NCI-H526 treated with DMSO at 0.1 percent for 48 hours (cell line): Measurements from ENCODE around the gene PLAU.
"Not testable (repeated sequence)": the region's sequence is repeated elsewhere in the genome, so short reads cannot be mapped to it uniquely, and the experiment has no call there.

Experiments
- DNase-seq: peaks from one replicate; lab custom pipeline; 2025; lab: John Stamatoyannopoulos, UW

PLAU gene

DNA sequence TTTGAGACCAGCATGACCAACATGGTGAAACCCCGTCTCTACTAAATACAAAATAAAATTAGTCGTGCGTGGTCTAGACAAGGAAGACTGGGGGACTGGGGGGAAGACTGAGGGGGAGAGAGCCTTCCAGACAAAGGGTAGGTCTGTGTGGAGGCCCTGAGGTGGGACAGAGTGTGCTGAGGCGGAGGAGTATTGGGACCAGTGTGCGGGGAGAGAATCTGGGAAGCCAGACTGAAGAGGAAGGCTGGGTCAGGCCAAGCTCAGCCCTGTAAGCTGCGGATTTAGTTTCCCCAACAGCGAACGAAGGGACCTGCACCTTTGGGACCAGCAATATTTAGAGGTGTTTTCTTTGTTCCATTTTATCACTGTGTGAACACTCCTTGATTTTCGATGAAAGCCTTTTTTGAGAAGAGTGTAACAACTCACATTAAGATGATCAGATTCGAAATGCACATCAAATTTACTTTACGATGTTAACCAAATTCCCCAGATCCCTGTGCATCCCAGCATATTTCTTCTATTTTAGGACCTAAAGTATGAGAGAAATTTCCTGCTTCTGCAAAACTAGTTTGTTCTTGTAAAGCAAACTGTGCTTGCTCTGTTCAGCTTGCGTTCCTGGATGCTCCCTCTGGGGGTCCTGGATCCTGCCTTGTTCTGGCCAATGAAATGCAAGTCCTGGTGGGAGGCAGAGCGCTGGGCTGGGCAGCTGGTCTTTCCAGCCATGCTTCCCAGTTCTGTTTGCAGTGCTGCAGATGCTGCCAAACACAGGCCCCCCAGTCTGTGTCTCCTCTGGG is 39.4 kb downstream of the PLAU start:
- no peak for DNase-seq

DNA sequence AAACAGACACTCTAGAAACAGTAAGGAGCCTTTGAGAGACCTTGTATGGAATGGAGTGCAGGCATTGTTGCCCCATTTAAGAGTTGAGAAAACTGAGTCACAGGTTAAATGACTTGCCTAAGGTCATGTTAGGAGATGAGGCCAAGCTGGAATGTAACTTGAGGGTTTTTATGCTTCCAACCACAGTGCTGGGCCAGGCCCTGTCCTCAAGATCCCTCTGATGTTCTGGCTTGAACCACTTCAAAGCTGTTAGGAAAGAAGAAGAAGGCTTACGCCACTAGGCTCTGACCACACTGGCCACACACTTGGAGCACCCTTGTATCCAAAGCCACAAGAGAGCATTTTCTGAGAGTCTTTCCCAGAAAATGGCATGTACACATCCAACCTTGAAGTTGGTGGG is 42.7 kb downstream of the PLAU start:
- no peak for DNase-seq

DNA sequence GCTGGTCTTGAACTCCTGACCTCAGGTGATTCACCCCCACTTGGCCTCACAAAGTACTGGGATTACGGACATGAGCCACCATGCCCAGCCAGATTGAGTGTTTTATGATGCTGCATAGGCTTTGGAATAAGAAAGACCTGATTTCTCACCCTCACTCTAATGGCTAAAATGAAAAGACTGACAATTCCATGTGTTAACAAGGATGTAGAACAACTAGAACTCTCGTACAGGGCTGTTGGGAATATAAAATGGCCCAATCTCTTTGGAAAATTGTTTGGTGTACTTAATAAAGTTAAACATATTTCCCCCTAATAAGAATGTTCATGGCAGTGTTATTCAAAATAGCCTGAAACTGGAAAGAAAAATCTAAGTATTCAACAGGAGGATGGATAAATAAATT is 43.8 kb downstream of the PLAU start:
- no peak for DNase-seq

DNA sequence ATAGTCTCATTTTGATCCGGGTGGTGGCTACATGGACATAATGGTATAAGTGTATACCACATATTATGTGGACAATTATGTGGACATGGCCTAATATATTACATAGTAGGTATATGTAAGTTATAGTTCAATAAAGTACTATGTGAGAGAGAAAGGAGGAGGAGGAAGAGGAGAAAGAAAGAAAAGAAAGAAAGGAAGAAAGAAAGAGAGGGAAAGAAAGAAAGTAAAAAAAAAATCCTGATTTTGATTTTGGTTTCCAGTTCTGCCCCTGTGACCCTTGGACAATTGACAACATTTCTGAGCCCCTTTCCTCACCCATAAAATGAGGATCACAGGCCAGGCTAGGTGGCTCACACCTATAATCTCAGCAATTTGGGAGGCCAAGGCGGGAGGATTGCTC is 44.8 kb downstream of the PLAU start:
- no peak for DNase-seq

DNA sequence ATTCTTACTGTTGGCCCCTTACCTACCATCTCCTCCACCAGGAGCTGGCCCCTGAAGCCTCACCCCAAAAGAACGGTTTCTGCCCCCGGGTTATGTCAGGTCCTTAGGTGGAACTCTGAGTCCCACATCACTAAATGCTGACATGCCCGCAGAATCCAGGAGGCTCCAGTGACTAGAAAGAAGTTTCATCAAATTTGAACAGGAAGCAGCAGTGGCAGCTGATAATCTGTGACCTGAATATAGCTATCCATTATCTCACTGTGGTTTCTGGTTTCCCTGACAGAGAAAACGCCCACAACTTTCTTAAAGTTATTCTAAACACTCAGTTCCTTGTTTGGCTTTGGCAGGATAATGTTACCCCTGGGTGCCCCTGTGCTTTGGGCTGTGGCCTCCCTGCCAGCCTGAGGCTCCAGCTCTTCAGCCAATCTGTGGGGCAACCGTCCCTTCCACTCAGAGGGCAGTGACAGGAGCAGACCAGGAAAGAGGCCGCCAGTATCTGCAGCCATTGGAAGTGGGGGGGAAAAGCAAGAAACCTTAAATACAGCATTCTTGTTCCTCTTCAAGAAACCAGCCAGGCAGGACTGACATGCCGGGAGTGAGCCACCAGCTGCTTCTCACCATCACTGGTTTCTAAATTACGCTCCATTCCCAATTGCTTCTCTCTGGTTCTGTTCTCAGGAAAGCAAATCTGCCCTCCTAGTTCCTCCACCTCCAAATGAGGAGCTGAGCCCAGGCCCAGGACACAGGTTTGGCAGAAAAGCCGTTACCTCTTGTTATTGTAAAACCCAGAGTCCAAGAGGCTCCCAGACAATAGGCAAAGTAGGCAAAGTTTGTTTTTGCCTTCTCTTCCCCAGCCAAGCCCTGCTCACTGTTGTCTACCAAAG is 45.8 kb downstream of the PLAU start:
- DNase-seq = peak; percentile 43

DNA sequence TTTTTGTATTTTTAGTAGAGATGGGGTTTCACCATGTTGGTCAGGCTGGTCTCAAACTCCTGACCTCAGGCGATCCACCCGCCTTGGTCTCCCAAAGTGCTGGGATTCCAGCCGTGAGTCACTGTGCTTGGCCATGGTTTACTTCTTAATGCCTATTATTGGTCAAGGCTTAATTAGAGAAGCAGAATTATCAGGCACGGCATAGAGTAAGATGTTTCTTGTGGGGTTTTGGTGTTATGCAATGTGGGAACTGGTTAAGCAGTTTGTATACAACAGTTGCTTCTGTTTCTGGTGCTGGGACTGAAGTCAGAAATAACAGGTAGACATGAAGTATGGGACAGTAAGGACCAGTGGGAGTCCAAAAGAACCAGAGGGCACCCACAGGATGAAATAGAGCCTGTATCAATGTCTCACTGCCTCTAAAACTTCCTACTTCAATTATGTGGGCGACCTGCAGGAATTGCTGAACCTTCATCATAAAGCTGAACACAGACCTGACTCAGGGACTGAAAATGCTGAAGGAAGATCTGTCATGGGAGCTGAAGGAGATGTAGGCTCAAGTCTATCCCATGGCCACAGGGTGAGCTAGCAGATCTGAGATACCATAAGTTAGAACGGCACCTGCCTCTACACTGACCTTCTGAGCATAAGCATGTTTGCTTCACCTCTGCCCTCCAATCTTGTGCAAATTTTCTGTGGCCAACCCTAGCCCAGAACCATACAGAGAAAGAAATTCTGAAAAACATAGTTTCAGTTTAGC is 48.7 kb downstream of the PLAU start:
- DNase-seq = no peak

DNA sequence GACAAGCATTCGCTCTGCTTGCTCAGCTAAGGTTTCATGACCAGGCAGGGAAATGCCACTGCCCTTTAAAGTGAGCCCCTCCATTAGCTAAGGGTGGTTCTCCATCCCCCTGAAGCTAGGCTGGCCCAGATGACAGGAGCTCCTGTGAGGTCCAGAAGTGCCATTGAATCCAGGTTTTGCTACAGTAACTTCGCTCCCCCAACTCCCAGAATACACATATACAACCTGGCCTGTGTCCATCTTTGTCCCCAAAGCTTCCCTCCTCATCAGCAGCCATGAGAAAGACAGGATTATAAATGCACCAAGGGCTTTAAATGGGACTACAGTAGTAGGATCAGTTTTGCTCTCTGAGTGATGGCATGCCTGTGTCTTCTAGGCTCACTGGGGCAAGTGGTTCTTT is 51.5 kb downstream of the PLAU start:
- DNase-seq = no peak

DNA sequence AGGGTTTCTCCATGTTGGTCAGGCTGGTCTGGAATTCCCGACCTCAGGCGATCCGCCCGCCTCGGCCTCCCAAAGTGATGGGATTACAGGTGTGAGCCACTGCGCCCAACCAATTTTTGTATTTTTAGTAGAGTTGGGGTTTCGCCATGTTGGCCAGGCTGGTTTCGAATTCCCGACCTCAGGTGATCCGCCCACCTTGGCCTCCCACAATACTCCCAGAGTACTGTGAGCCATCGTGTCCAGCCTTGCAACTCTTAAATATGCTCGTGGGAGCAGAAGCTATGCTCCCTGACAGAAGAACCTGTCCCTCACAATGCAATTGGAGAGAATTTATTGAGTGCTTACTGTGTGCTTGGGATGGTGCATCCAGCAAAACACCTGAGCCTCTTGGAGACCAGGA is 52.6 kb downstream of the PLAU start:
- DNase-seq = not testable (repeated sequence)

DNA sequence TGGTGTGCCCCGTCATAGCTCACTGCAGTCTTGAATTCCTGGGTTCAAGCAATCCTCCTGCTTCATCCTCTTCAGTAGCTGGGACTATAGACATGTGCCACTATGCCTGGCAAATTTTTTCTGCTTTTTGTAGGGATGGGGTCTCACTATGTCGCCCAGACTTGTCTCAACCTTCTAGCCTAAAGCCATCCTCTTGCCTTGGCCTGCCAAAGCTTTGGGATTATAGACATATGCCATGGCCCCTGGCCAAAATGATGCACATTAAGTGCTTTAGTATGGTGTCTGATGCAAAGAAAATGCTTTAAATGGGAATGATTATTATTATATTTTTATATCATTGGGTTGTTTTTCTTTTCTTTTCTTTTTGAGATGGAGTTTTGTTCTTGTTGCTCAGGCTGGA is 53.8 kb downstream of the PLAU start:
- no peak for DNase-seq

DNA sequence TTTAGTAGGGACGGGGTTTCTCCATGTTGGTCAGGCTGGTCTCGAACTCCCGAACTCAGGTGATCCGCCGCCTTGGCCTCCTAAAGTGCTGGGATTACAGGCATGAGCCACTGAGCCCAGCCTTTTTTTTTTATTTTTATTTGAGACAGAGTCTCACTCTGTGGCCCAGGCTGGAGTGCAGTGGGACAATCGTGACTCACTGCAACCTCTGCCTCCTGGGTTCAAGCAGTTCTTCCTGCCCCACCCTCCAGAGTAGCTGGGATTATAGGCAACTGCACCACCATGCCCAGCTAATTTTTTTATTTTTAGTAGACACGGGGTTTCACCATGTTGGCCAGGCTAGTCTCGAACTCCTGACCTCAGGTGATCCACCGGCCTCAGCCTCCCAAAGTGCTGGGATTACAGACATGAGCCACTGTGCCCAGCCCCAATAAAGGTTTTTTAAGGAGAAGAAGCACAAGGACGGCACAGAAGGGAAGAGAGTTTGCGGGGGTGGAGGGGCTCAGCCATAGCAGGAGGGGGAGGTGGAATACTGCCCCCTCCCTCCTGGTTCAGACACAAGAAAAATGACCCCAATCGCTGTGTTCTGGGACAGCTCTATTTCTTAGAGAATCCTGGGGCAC is 54.4 kb downstream of the PLAU start:
- DNase-seq = not testable (repeated sequence)

DNA sequence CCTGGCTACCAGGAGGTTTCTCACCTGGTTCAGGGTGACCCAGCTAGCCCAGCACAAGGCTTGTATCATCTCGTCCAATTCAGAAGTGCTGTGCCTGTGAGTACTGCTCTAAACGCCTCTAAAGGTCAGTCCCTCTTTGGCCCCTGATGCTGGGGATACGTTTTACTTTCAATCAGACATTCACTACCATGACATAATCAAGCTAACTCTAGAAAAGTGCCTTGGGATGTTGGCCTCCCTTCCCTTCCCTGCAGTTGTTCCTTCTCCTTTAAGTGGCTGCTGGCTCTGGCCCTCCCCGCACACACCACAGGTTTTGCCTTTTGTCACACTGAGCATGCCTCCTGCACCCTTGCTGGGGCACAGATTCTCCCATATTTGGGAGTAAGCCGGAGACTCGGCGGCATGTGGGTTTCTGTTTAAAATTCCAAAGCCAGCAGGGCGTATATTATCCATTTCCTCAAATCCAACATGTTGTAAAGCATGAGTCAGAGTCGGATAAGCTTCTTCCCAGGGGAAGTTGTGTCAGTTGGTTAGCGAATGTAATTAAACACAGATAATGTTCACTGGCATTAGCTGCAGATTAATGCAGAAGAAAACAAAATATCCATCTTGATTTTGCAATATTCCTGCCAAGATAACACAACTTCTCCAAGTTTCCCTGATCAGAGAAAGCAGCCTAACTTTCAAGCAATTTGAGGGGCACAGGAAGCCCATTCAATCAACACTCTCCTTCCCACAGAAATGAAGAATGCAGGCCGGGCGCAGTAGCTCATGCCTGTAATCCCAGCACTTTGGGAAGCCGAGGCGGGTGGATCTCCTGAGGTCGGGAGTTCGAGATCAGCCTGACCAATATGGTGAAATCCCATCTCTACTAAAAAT is 55.2 kb downstream of the PLAU start:
- DNase-seq = peak; percentile 1

DNA sequence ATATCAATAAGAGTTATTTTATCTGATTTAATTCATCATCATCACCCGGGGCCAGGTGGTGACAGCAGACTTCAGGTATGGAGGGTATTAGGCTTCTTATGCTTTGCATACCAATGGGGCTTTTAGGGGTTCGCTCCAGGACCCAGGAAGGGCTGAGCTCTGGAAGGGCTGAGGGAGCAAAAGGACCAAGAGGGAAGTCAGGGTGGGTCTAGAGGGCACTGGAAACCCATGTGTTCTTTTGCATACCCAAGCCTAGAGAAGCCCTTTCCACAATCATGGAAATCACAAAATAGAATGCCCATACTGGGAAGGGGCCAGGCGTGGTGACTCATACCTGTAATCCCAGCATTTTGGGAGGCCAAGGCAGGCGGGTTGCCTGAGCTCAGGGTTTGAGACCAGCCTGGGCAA is 56.1 kb downstream of the PLAU start:
- no peak for DNase-seq
